GM03348 (cell line): ENCODE results near the gene ALB.

Experiments
- DNase-seq: peaks from one replicate; pipeline ENCODE4 v3.0.0; 2012; ENCODE audit warnings: low spot score

ALB gene

GRCh38 chr4:73451981-73452747 is 48.1 kb downstream of the ALB start:
- DNase-seq = no peak

GRCh38 chr4:73452953-73453700 is 49.0 kb downstream of the ALB start:
- no peak for DNase-seq

DNA sequence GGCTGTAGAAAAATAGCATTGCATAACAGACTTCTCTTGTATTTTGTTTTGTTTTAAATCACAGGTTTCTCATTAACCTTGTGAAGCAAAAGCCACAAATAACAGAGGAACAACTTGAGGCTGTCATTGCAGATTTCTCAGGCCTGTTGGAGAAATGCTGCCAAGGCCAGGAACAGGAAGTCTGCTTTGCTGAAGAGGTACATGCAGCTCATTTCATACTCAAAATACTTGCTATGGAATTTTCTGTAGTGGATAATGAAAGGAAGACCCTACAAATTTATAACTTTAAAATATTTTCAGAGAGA is 49.6 kb downstream of the ALB start:
- DNase-seq = no peak

GRCh38 chr4:73454920-73455319 is 50.8 kb downstream of the ALB start:
- no peak for DNase-seq

- DNase-seq = no peak
Observed at GRCh38 chr4:73456177-73457022, 52.3 kb downstream of the ALB start.

- no peak for DNase-seq
Observed at GRCh38 chr4:73458184-73459047, 54.3 kb downstream of the ALB start.

DNA sequence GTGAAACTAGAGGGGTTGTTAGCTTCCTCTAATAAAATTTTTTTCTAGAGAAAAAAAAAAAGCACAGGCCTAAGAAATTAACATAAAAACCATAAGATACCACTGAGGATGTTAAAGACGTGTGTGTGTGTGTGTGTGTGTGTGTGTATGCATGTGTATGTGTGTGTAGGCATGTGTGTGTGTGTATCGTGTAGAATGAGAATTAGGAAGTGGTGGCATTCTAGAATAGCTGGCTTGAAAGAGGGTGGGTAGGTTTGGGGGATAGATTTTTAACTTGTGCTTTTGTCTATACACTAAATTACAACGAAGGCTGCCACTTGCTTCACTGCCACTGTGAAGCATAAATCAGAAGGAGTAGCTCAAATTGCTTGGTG is 54.9 kb downstream of the ALB start:
- no peak for DNase-seq

GRCh38 chr4:73460913-73461522 is 56.9 kb downstream of the ALB start:
- DNase-seq = no peak

- no peak for DNase-seq
Observed at GRCh38 chr4:73468170-73468569, 64.1 kb downstream of the ALB start.

DNA sequence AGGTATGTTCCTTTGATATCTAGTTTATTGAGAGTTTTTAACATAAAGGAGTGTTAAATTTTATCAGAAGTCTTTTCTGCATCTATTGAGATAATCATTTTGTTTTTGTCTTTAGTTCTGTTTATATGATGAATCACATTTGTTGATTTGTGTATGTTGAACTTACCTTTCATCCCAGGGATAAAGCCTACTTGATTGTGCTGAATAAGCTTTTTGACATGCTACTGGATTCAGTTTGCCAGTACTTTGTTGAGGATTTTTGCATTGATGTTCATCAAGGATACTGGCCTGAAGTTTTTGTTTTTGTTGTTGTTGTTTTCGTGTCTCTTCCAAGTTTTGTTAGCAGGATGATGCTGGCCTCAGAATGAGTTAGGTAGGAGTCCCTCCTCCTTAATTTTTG is 66.6 kb downstream of the ALB start:
- DNase-seq = no peak
